Liver (tissue), 9 donors: Measurements from ENCODE around the gene FBN1. TPM values are rescaled to one million over a fixed set of nuclear protein-coding genes. Genes with fewer than 3 reads are reported as not detected.

Experiments
- DNase-seq: peaks from one replicate; pipeline ENCODE4 v3.0.0-alpha.2; 2017; ENCODE audit warnings: low spot score
- H3K27ac ChIP-seq, 2 donors: one replicate each; pipeline ENCODE4 v1.7.0; 2013; ENCODE audit warnings: inconsistent platforms in 2 of 2, low read length in 2 of 2, control low read depth in 1 of 2, low read depth in 1 of 2, mild to moderate bottlenecking in 1 of 2
- H3K27me3 ChIP-seq, 4 donors: one replicate each; pipeline versions ENCODE4 v1.6.1 to v1.7.0; 2013; ENCODE audit warnings: low read length in 3 of 4, inconsistent platforms in 1 of 4, mild to moderate bottlenecking in 1 of 4, moderate library complexity in 1 of 4; ENCODE audit not compliant: control insufficient read depth in 4 of 4, insufficient read depth in 4 of 4
- H3K36me3 ChIP-seq, 4 donors: one replicate each; pipeline versions ENCODE4 v1.6.1 to v1.7.0; 2013; ENCODE audit warnings: low read length in 3 of 4, mild to moderate bottlenecking in 3 of 4, low read depth in 1 of 4, moderate library complexity in 1 of 4; ENCODE audit not compliant: control insufficient read depth in 4 of 4, insufficient read depth in 3 of 4
- H3K4me1 ChIP-seq, 4 donors: one replicate each; pipeline versions ENCODE4 v1.6.1 to v1.7.0; 2013; ENCODE audit warnings: low read length in 3 of 4, mild to moderate bottlenecking in 3 of 4, moderate library complexity in 1 of 4; ENCODE audit not compliant: control insufficient read depth in 4 of 4, insufficient read depth in 4 of 4
- H3K4me3 ChIP-seq, 3 donors: one replicate each; pipeline versions ENCODE4 v1.6.1 to v1.7.0; 2013; ENCODE audit warnings: low read length in 3 of 3, control low read depth in 1 of 3, low read depth in 1 of 3, mild to moderate bottlenecking in 1 of 3
- H3K9ac ChIP-seq, 2 donors: one replicate each; pipeline ENCODE4 v1.7.0; 2013; ENCODE audit warnings: low read length in 2 of 2, mild to moderate bottlenecking in 2 of 2, moderate library complexity in 2 of 2, control low read depth in 1 of 2, low read depth in 1 of 2
- H3K9me3 ChIP-seq, 4 donors: one replicate each; pipeline versions ENCODE4 v1.6.1 to v1.7.0; 2013; ENCODE audit warnings: low read length in 3 of 4; ENCODE audit not compliant: control insufficient read depth in 4 of 4
- EGR1 ChIP-seq, 2 donors: IDR thresholded peaks; 2 replicates each; pipeline ENCODE4 v1.6.1; 2016 to 2018; ENCODE audit warnings: antibody characterized with exemption in 2 of 2, low read depth in 2 of 2
- FOXA1 ChIP-seq: IDR thresholded peaks from 2 replicates; pipeline ENCODE4 v1.6.1; 2016; ENCODE audit warnings: antibody characterized with exemption
- FOXA2 ChIP-seq: IDR thresholded peaks from 2 replicates; pipeline ENCODE4 v1.6.1; 2016; ENCODE audit warnings: antibody characterized with exemption
- GABPA ChIP-seq, 2 donors: IDR thresholded peaks in 1 of 2; conservative IDR thresholded peaks in 1 of 2; 2 replicates each; pipeline ENCODE4 v1.6.1; 2016; ENCODE audit warnings: antibody characterized with exemption in 2 of 2, mild to moderate bottlenecking in 1 of 2, moderate library complexity in 1 of 2
- HNF4A ChIP-seq, 2 donors: conservative IDR thresholded peaks; 2 replicates each; pipeline ENCODE4 v1.6.1; 2016; ENCODE audit warnings: antibody characterized with exemption in 2 of 2, mild to moderate bottlenecking in 2 of 2
- HNF4G ChIP-seq: IDR thresholded peaks from 2 replicates; pipeline ENCODE4 v1.6.1; 2016; ENCODE audit warnings: antibody characterized with exemption
- JUND ChIP-seq, 2 donors: IDR thresholded peaks; 2 replicates each; pipeline ENCODE4 v1.6.1; 2016; ENCODE audit warnings: antibody characterized with exemption in 2 of 2
- NR2F2 ChIP-seq: IDR thresholded peaks from 2 replicates; pipeline ENCODE4 v1.6.1; 2016; ENCODE audit warnings: antibody characterized with exemption
- RAD21 ChIP-seq, 2 donors: IDR thresholded peaks; 2 replicates each; pipeline ENCODE4 v1.6.1; 2016; ENCODE audit warnings: antibody characterized with exemption in 2 of 2, mild to moderate bottlenecking in 2 of 2
- RXRA ChIP-seq, 2 donors: IDR thresholded peaks; 2 replicates each; pipeline ENCODE4 v1.6.1; 2017 to 2018; ENCODE audit warnings: antibody characterized with exemption in 2 of 2, mild to moderate bottlenecking in 1 of 2
- SP1 ChIP-seq: IDR thresholded peaks from 2 replicates; pipeline ENCODE4 v1.6.1; 2018; ENCODE audit warnings: antibody characterized with exemption, mild to moderate bottlenecking
- TAF1 ChIP-seq: conservative IDR thresholded peaks from 2 replicates; pipeline ENCODE4 v1.6.1; 2016; ENCODE audit warnings: antibody characterized with exemption, mild to moderate bottlenecking
- YY1 ChIP-seq: IDR thresholded peaks from 2 replicates; pipeline ENCODE4 v1.6.1; 2016; ENCODE audit warnings: antibody characterized with exemption, mild to moderate bottlenecking
- WGBS: extraction: QIAGEN DNeasy Blood & Tissue Kit; methylation state at CpG from one replicate; pipeline ENCODE4 v1.1.7; 2013; 5-methylcytosine and 5-hydroxymethylcytosine counted together
- polyA plus RNA-seq, 2 donors: library from polyadenylated mRNA; stranded (reverse) in 1 of 2; unstranded in 1 of 2; fragments of 200-250 nt in 1 of 2; fragments of >200 nt in 1 of 2; fragmentation: Nextera tagmentation in 1 of 2; extraction: Ambion mirVana in 1 of 2; gene quantifications; one replicate each; pipeline versions ENCODE4 v1.2.1 to v1.2.3, GENCODE V29; 2013 to 2015
- total RNA-seq, 2 donors: library from RNA; depleted of rRNA; stranded (reverse); fragments of >200 nt; gene quantifications; one replicate each; pipeline ENCODE4 v1.2.3, GENCODE V29; 2014
- TF ChIP-seq, protein P1 (sequence below): IDR thresholded peaks from 2 replicates; pipeline ENCODE4 v1.6.1; 2016; ENCODE audit warnings: antibody characterized with exemption
- TF ChIP-seq, protein P2 (sequence below): IDR thresholded peaks from 2 replicates; pipeline ENCODE4 v1.6.1; 2016; ENCODE audit warnings: antibody characterized with exemption
- TF ChIP-seq, protein P3 (sequence below): fragments of 150-350 bp; IDR thresholded peaks from 2 replicates; pipeline ENCODE4 v1.5.1; 2017; ENCODE audit warnings: improper control_type of control experiment, low read depth, low read length; ENCODE audit not compliant: missing input control
- TF ChIP-seq, protein P4 (sequence below): IDR thresholded peaks from 2 replicates; pipeline ENCODE4 v1.6.1; 2016; ENCODE audit warnings: antibody characterized with exemption, mild to moderate bottlenecking
- TF ChIP-seq, protein P5 (sequence below): IDR thresholded peaks from 2 replicates; pipeline ENCODE4 v1.6.1; 2016; ENCODE audit warnings: antibody characterized with exemption
- donor health status: healthy.
- donor health status: healthy.
- donor health status: healthy.
- donor health status: healthy.
- donor health status: healthy.

The FBN1 gene
- total and polyA plus RNA-seq, 4 donors, result 1.3 to 20.1 (median 12.4) TPM

DNA sequence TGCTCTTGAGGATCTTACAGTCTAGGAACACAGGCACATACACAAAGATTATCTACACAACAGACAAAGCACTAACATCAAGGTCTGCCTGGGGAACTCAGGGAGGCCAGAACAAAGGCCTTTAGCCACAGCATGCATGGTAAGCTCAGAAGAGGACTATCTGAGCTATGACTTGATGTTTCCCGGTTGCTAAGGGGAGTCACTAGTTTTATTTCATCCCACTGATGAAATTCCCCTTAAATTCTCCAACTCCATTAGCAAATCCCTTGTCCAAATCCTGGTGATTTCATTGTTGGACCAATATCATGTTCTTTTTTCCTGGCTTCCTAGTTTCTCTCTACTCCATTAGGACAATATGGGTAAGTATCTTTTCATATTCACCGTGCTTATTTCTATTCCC, 23.3 kb downstream of the FBN1 start:
- 96% methylated on average over 2 of the region's 2 CpGs for WGBS

DNA sequence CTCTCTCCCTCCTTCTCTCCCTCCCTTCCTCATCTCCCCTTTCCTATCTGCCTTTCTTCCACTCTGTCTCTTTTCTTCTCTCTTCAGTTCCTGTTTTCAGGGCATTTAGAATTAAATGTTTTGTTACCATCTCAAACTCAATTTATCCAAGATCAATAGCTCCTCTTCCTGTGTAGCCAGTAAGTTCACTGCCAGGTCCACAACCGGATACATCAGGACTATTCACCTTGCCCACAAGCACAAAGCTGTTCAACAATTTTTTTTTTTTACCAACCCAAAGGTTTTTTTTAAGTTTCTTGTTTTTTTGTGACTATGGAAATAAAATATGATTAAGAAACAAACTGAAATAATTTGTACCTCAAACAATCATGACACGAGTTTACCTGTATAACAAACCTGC, 26.1 kb downstream of the FBN1 start:
- no peak overlapping the region for H3K4me3 ChIP-seq
- no peaks in the 10 kb centered on the region for H3K9me3 ChIP-seq
- H3K9ac ChIP-seq, result no peak overlapping the region
- no peaks in the 10 kb centered on the region for H3K36me3 ChIP-seq
- H3K27me3 ChIP-seq, result no peaks in the 10 kb centered on the region
- TF ChIP-seq FOXA2, result no peak
- TF ChIP-seq SP1, result no peak
- TF ChIP-seq NR2F2, result no peak
- TF ChIP-seq FOXA1, result no peak
- TF ChIP-seq RAD21 (IDR thresholded peaks at IDR 0.05), result no peak
- TF ChIP-seq YY1, result no peak
- TF ChIP-seq HNF4A (conservative IDR thresholded peaks at IDR 0.05), result no peak
- 82% methylated on average over 2 of the region's 2 CpGs for WGBS
- H3K4me1 ChIP-seq, result no peaks in the 10 kb centered on the region
- no peak for DNase-seq
- no peak overlapping the region for H3K27ac ChIP-seq

More for the DNA sequence above, 23.3 kb downstream of the FBN1 start:
- TF ChIP-seq, protein P1, sequence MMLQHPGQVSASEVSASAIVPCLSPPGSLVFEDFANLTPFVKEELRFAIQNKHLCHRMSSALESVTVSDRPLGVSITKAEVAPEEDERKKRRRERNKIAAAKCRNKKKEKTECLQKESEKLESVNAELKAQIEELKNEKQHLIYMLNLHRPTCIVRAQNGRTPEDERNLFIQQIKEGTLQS, result no peak
- no peak for TF ChIP-seq NR2F2
- no peak for TF ChIP-seq FOXA1
- no peak for TF ChIP-seq HNF4G
- TF ChIP-seq YY1, result no peak
- TF ChIP-seq, protein P2, sequence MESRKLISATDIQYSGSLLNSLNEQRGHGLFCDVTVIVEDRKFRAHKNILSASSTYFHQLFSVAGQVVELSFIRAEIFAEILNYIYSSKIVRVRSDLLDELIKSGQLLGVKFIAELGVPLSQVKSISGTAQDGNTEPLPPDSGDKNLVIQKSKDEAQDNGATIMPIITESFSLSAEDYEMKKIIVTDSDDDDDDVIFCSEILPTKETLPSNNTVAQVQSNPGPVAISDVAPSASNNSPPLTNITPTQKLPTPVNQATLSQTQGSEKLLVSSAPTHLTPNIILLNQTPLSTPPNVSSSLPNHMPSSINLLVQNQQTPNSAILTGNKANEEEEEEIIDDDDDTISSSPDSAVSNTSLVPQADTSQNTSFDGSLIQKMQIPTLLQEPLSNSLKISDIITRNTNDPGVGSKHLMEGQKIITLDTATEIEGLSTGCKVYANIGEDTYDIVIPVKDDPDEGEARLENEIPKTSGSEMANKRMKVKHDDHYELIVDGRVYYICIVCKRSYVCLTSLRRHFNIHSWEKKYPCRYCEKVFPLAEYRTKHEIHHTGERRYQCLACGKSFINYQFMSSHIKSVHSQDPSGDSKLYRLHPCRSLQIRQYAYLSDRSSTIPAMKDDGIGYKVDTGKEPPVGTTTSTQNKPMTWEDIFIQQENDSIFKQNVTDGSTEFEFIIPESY, result no peak
- TF ChIP-seq JUND (IDR thresholded peaks at IDR 0.05), result no peak
- TF ChIP-seq SP1, result no peak
- TF ChIP-seq, protein P3, sequence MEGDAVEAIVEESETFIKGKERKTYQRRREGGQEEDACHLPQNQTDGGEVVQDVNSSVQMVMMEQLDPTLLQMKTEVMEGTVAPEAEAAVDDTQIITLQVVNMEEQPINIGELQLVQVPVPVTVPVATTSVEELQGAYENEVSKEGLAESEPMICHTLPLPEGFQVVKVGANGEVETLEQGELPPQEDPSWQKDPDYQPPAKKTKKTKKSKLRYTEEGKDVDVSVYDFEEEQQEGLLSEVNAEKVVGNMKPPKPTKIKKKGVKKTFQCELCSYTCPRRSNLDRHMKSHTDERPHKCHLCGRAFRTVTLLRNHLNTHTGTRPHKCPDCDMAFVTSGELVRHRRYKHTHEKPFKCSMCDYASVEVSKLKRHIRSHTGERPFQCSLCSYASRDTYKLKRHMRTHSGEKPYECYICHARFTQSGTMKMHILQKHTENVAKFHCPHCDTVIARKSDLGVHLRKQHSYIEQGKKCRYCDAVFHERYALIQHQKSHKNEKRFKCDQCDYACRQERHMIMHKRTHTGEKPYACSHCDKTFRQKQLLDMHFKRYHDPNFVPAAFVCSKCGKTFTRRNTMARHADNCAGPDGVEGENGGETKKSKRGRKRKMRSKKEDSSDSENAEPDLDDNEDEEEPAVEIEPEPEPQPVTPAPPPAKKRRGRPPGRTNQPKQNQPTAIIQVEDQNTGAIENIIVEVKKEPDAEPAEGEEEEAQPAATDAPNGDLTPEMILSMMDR, result no peak
- TF ChIP-seq RXRA (IDR thresholded peaks at IDR 0.05), result no peak
- TF ChIP-seq RAD21 (IDR thresholded peaks at IDR 0.05), result no peak
- TF ChIP-seq, protein P4, sequence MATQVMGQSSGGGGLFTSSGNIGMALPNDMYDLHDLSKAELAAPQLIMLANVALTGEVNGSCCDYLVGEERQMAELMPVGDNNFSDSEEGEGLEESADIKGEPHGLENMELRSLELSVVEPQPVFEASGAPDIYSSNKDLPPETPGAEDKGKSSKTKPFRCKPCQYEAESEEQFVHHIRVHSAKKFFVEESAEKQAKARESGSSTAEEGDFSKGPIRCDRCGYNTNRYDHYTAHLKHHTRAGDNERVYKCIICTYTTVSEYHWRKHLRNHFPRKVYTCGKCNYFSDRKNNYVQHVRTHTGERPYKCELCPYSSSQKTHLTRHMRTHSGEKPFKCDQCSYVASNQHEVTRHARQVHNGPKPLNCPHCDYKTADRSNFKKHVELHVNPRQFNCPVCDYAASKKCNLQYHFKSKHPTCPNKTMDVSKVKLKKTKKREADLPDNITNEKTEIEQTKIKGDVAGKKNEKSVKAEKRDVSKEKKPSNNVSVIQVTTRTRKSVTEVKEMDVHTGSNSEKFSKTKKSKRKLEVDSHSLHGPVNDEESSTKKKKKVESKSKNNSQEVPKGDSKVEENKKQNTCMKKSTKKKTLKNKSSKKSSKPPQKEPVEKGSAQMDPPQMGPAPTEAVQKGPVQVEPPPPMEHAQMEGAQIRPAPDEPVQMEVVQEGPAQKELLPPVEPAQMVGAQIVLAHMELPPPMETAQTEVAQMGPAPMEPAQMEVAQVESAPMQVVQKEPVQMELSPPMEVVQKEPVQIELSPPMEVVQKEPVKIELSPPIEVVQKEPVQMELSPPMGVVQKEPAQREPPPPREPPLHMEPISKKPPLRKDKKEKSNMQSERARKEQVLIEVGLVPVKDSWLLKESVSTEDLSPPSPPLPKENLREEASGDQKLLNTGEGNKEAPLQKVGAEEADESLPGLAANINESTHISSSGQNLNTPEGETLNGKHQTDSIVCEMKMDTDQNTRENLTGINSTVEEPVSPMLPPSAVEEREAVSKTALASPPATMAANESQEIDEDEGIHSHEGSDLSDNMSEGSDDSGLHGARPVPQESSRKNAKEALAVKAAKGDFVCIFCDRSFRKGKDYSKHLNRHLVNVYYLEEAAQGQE, result no peak
- no peak for TF ChIP-seq HNF4A (conservative IDR thresholded peaks at IDR 0.05)
- TF ChIP-seq EGR1 (IDR thresholded peaks at IDR 0.05; ENCODE audit: low read depth in 2 of 2), result no peak
- no peak for TF ChIP-seq TAF1
- TF ChIP-seq, protein P5, sequence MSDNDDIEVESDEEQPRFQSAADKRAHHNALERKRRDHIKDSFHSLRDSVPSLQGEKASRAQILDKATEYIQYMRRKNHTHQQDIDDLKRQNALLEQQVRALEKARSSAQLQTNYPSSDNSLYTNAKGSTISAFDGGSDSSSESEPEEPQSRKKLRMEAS, result no peak
- no peak for TF ChIP-seq FOXA2
- TF ChIP-seq GABPA (IDR thresholded peaks at IDR 0.05 in 1 of 2, conservative IDR thresholded peaks at IDR 0.05 in 1 of 2), result no peak
- no peak for DNase-seq
- Histone ChIP-seq H3K27me3 (no peaks in the 10 kb centered on the region), H3K27ac (no peak overlapping the region), H3K4me3 (no peak overlapping the region), H3K36me3 (no peaks in the 10 kb centered on the region), H3K4me1 (no peaks in the 10 kb centered on the region), H3K9me3 (no peaks in the 10 kb centered on the region), H3K9ac (no peak overlapping the region)
